Uterus (tissue), 2 donors: ENCODE results near the gene STK36.

Experiments used
- POLR2A ChIP-seq, 2 donors: fragments of 450-650 bp; IDR thresholded peaks; one replicate each; pipeline ENCODE4 v1.6.1; 2016; ENCODE audit warnings: antibody characterized with exemption in 2 of 2, mild to moderate bottlenecking in 1 of 2, moderate library complexity in 1 of 2
- TF ChIP-seq, protein P1 (sequence below), 4 experiments: fragments of 200-600 bp in 2 of 4; fragments of 450-650 bp in 2 of 4; sonication (generic) in 2 of 4; IDR thresholded peaks; one replicate each; pipeline ENCODE4 v1.5.1; 2016 to 2019; ENCODE audit warnings: antibody characterized with exemption in 4 of 4, mild to moderate bottlenecking in 2 of 4, moderate library complexity in 1 of 4

DNA sequence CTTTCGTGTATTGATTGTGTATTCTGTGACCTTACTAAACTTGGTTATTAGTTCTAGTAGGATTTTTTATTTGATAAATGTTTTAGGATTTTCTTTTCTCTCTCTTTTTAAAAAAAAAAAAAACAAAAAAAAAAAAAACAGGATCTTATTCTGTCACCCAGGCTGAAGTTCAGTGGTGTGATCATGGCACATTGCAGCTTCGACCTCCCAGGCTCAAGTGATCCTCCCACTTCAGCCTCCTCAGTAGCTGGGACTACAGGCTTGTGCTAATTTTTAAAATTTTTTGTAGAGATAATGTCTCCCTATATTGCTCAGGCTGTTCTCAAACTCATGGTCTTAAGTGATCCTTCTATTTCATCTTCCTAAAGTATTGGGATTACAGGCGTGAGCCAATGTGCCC is 57.8 kb downstream of the STK36 start:
- TF ChIP-seq, protein P1, sequence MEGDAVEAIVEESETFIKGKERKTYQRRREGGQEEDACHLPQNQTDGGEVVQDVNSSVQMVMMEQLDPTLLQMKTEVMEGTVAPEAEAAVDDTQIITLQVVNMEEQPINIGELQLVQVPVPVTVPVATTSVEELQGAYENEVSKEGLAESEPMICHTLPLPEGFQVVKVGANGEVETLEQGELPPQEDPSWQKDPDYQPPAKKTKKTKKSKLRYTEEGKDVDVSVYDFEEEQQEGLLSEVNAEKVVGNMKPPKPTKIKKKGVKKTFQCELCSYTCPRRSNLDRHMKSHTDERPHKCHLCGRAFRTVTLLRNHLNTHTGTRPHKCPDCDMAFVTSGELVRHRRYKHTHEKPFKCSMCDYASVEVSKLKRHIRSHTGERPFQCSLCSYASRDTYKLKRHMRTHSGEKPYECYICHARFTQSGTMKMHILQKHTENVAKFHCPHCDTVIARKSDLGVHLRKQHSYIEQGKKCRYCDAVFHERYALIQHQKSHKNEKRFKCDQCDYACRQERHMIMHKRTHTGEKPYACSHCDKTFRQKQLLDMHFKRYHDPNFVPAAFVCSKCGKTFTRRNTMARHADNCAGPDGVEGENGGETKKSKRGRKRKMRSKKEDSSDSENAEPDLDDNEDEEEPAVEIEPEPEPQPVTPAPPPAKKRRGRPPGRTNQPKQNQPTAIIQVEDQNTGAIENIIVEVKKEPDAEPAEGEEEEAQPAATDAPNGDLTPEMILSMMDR (IDR thresholded peaks at IDR 0.05) = no peak
- TF ChIP-seq POLR2A (IDR thresholded peaks at IDR 0.05) = no peak
